ENCODE measurements around the gene CCN2. TPM values are rescaled to one million over a fixed set of nuclear protein-coding genes. Genes with fewer than 3 reads are reported as not detected.
"Not testable (repeated sequence)": the region's sequence is repeated elsewhere in the genome, so short reads cannot be mapped to it uniquely, and the experiment has no call there.

The CCN2 gene
- total RNA-seq, 2 donors from 2014 or later: 0.20 TPM; not detected in 1

GRCh38 chr6:131917763-131918649 is 33.2 kb downstream of the CCN2 start:
- Mint-ChIP-seq H3K27ac (peak overlapping the region; percentile 27), H3K36me3 (ENCODE audit: low read depth) (no peaks in the 10 kb centered on the region), H3K27me3 (peaks cover 45% of the 10 kb centered on the region), H3K4me3 (no peak overlapping the region), H3K4me1 (peaks cover 13% of the 10 kb centered on the region)
- no peak for ATAC-seq
- H3K9me3 ChIP-seq (ENCODE audit: control insufficient read depth, low read length, poor library complexity, severe bottlenecking): no peaks in the 10 kb centered on the region
- no peak for DNase-seq

- Mint-ChIP-seq H3K4me3 (peak overlapping the region; percentile 34), H3K27ac (peak overlapping the region; percentile 27), H3K27me3 (peaks cover 45% of the 10 kb centered on the region), H3K36me3 (ENCODE audit: low read depth) (no peaks in the 10 kb centered on the region), H3K4me1 (peaks cover 15% of the 10 kb centered on the region)
- ATAC-seq (no peak), DNase-seq (no peak)
- no peaks in the 10 kb centered on the region for H3K9me3 ChIP-seq (ENCODE audit: control insufficient read depth, low read length, poor library complexity, severe bottlenecking)
Measured at GRCh38 chr6:131917318-131917717, 33.9 kb downstream of the CCN2 start.

- H3K9me3 ChIP-seq (ENCODE audit: control insufficient read depth, low read length, poor library complexity, severe bottlenecking): no peaks in the 10 kb centered on the region
- peaks cover 17% of the 10 kb centered on the region for H3K4me1 Mint-ChIP-seq
- H3K4me3 Mint-ChIP-seq: peak overlapping the region; percentile 34
- DNase-seq (no peak), ATAC-seq (no peak)
- peak overlapping the region; percentile 27 for H3K27ac Mint-ChIP-seq
- H3K36me3 Mint-ChIP-seq (ENCODE audit: low read depth): no peaks in the 10 kb centered on the region
- H3K27me3 Mint-ChIP-seq: peaks cover 45% of the 10 kb centered on the region
Measured at GRCh38 chr6:131916847-131917246, 34.3 kb downstream of the CCN2 start.

GRCh38 chr6:131916091-131916796 is 34.9 kb downstream of the CCN2 start:
- not testable (repeated sequence) for H3K36me3 Mint-ChIP-seq (ENCODE audit: low read depth); ATAC-seq; H3K9me3 ChIP-seq (ENCODE audit: control insufficient read depth, low read length, poor library complexity, severe bottlenecking); DNase-seq; H3K4me3 Mint-ChIP-seq; H3K27ac Mint-ChIP-seq
- Mint-ChIP-seq H3K27me3 (peaks cover 50% of the 10 kb centered on the region), H3K4me1 (peaks cover 18% of the 10 kb centered on the region)

DNA sequence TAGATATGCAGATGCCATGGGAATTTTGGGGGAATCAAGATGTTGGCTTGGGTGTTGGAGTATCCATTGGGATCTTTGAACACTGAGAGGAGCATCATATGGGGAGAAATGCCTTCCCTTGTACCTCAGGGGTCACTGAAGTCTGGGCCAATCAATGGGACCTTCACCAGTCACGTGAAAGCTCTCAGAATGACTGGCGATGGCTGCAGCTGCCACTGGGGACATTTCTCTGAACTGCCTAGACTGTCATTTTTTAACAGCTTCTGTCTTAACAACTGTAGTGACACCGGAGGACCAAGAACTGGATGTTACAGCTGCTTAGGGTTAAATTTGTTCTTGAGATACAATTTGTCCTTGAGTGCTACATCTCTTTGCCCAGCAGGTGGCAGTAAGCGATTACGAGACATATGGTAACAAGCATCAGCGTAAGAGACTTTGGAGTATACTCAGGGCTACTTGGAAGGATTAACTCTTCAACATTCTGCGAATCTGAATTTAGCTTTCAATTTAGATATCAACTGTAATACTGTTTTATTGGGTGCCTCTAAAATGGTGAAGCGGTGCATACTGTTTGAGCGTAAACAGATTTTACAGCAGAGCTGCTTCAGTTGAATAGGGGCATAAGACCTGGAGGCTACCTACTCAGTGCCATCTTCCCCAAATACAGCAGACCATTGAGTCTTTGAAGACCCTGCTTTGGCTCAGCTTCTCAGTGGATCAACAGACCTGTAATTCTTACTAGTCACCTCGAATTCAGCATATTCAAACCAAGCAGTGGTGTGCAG is 36.0 kb downstream of the CCN2 start:
- peak in 1 of 3 donors; percentile 39 for DNase-seq

DNA sequence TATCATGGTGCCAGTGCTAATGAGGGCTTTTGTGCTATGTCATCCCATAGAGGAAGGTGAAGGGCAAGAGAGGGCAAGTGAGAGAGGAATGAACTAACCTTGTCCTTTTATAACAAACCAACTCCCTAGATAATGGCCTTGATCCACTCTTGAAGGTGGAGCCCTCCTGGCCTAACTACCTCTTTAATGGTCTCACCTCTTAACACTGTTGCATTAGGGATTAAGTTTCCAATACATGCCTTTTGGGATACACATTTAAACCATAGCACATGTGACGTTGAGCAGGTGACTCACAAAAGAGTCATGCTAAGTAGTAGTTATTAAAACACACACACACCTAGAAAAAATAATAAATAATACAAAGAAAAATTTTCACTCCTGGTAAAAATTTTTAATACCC is 36.9 kb downstream of the CCN2 start:
- Mint-ChIP-seq H3K27ac (no peak overlapping the region), H3K27me3 (peaks cover 56% of the 10 kb centered on the region), H3K4me1 (peaks cover 27% of the 10 kb centered on the region), H3K36me3 (ENCODE audit: low read depth) (no peaks in the 10 kb centered on the region), H3K4me3 (no peak overlapping the region)
- DNase-seq: no peak
- no peaks in the 10 kb centered on the region for H3K9me3 ChIP-seq (ENCODE audit: control insufficient read depth, low read length, poor library complexity, severe bottlenecking)
- ATAC-seq: no peak

More for the DNA sequence above, 36.0 kb downstream of the CCN2 start:
- H3K4me1 Mint-ChIP-seq: peaks cover 21% of the 10 kb centered on the region
- H3K27ac Mint-ChIP-seq: no peak overlapping the region
- H3K9me3 ChIP-seq (ENCODE audit: control insufficient read depth, low read length, poor library complexity, severe bottlenecking): no peaks in the 10 kb centered on the region
- H3K4me3 Mint-ChIP-seq: no peak overlapping the region
- peak; percentile 80 for ATAC-seq
- H3K36me3 Mint-ChIP-seq (ENCODE audit: low read depth): no peaks in the 10 kb centered on the region
- H3K27me3 Mint-ChIP-seq: peaks cover 53% of the 10 kb centered on the region

GRCh38 chr6:131911951-131912350 is 39.2 kb downstream of the CCN2 start:
- H3K9me3 ChIP-seq (ENCODE audit: control insufficient read depth, low read length, poor library complexity, severe bottlenecking): no peaks in the 10 kb centered on the region
- Mint-ChIP-seq H3K36me3 (ENCODE audit: low read depth) (no peaks in the 10 kb centered on the region), H3K4me1 (peaks cover 20% of the 10 kb centered on the region), H3K27ac (no peak overlapping the region), H3K27me3 (peaks cover 49% of the 10 kb centered on the region), H3K4me3 (no peak overlapping the region)
- no peak for ATAC-seq
- no peak for DNase-seq

DNA sequence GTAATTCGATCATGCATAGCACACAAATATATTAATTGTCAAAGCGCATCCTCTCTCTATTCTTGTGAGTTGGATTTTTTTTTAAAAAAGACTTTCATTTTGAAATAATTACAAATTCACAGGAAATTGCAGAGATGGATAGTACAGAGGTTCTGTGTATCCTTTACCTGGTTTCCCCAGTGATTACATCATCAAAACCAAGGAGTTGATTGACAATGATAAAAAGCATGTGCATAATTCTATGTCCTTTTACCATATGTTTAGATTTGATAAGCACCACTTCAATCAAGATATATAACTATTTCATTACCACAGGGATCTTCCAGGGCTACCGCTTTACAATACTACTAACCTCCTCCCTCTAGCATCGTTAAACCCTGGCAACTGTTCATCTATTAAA is 40.2 kb downstream of the CCN2 start:
- Mint-ChIP-seq H3K27me3 (peaks cover 41% of the 10 kb centered on the region), H3K4me3 (no peak overlapping the region), H3K36me3 (ENCODE audit: low read depth) (no peaks in the 10 kb centered on the region), H3K4me1 (peaks cover 16% of the 10 kb centered on the region), H3K27ac (no peak overlapping the region)
- DNase-seq: no peak
- ATAC-seq: no peak
- no peaks in the 10 kb centered on the region for H3K9me3 ChIP-seq (ENCODE audit: control insufficient read depth, low read length, poor library complexity, severe bottlenecking)

DNA sequence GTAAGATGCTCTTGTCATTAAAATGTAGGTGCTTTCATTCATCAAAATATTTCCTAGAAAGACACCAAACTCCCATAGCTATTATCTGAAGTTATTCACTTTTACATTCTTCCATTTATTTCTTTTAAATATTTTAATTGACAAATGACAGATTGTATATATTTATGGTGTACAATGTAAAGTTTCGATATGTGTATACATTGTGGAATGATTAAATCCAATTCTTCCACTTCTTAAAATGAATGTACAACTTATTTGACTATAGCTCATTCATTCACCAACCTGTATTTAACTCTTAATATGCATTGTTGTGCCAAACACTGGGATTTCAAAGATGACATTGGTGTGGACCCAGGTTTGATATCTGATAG is 41.0 kb downstream of the CCN2 start:
- Mint-ChIP-seq H3K4me3 (no peak overlapping the region), H3K36me3 (ENCODE audit: low read depth) (no peaks in the 10 kb centered on the region), H3K4me1 (peaks cover 16% of the 10 kb centered on the region), H3K27ac (no peak overlapping the region), H3K27me3 (peaks cover 34% of the 10 kb centered on the region)
- no peak for DNase-seq
- no peak for ATAC-seq
- no peaks in the 10 kb centered on the region for H3K9me3 ChIP-seq (ENCODE audit: control insufficient read depth, low read length, poor library complexity, severe bottlenecking)

GRCh38 chr6:131909408-131910218 is 41.6 kb downstream of the CCN2 start:
- H3K36me3 Mint-ChIP-seq (ENCODE audit: low read depth): no peaks in the 10 kb centered on the region
- H3K27ac Mint-ChIP-seq: no peak overlapping the region
- peaks cover 33% of the 10 kb centered on the region for H3K27me3 Mint-ChIP-seq
- DNase-seq (peak; percentile 30 to 75 (median 44)), ATAC-seq (peak; percentile 96)
- H3K4me1 Mint-ChIP-seq: peaks cover 16% of the 10 kb centered on the region
- H3K9me3 ChIP-seq (ENCODE audit: control insufficient read depth, low read length, poor library complexity, severe bottlenecking): no peaks in the 10 kb centered on the region
- H3K4me3 Mint-ChIP-seq: peak overlapping the region; percentile 67

DNA sequence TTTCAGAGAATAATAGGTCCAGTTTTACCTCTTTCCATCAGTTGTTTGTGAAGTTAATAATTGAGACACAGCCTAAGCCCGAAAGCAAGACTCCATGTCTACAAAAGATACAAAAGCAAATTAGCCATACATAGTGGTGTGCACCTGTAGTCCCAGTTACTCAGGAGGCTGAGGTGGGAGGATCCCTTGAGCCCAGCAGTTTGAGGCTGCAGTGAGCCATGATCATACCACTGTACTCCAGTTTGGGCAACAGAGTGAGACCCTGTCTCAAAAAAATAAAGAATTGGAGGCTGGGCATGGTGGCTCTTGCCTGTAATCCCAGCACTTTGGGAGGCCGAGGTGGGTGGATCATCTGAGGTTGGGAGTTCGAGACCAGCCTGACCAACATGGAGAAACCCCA is 42.4 kb downstream of the CCN2 start:
- not testable (repeated sequence) for H3K27ac Mint-ChIP-seq; H3K4me3 Mint-ChIP-seq; H3K36me3 Mint-ChIP-seq (ENCODE audit: low read depth); H3K9me3 ChIP-seq (ENCODE audit: control insufficient read depth, low read length, poor library complexity, severe bottlenecking); ATAC-seq; DNase-seq
- Mint-ChIP-seq H3K4me1 (peaks cover 16% of the 10 kb centered on the region), H3K27me3 (peaks cover 40% of the 10 kb centered on the region)

- not testable (repeated sequence) for ATAC-seq; H3K9me3 ChIP-seq (ENCODE audit: control insufficient read depth, low read length, poor library complexity, severe bottlenecking); H3K27ac Mint-ChIP-seq; DNase-seq; H3K36me3 Mint-ChIP-seq (ENCODE audit: low read depth); H3K4me1 Mint-ChIP-seq; H3K4me3 Mint-ChIP-seq
- H3K27me3 Mint-ChIP-seq: peaks cover 32% of the 10 kb centered on the region
Measured at GRCh38 chr6:131903734-131904133, 47.4 kb downstream of the CCN2 start.
